Duodenal mucosa (tissue), 2 donors: Measurements from ENCODE around the gene UMOD.

Experiments used
- H3K27ac ChIP-seq: one replicate; pipeline ENCODE4 v1.7.0; 2013; ENCODE audit warnings: low read depth, low read length
- H3K27me3 ChIP-seq, 2 donors: one replicate each; pipeline ENCODE4 v1.7.0; 2013; ENCODE audit warnings: low read length in 2 of 2, control low read depth in 1 of 2; ENCODE audit not compliant: insufficient read depth in 2 of 2, control insufficient read depth in 1 of 2
- H3K36me3 ChIP-seq, 2 donors: one replicate each; pipeline ENCODE4 v1.7.0; 2013; ENCODE audit warnings: low read length in 2 of 2, control low read depth in 1 of 2; ENCODE audit not compliant: insufficient read depth in 2 of 2, control insufficient read depth in 1 of 2
- H3K4me1 ChIP-seq, 2 donors: one replicate each; pipeline ENCODE4 v1.7.0; 2013; ENCODE audit warnings: low read length in 2 of 2, control low read depth in 1 of 2; ENCODE audit not compliant: insufficient read depth in 2 of 2, control insufficient read depth in 1 of 2
- H3K4me3 ChIP-seq, 2 donors: one replicate each; pipeline ENCODE4 v1.7.0; 2013; ENCODE audit warnings: low read length in 2 of 2, low read depth in 1 of 2
- H3K9ac ChIP-seq, 2 donors: one replicate each; pipeline ENCODE4 v1.7.0; 2013; ENCODE audit warnings: low read length in 2 of 2, low read depth in 1 of 2
- H3K9me3 ChIP-seq, 2 donors: one replicate each; pipeline ENCODE4 v1.7.0; 2013; ENCODE audit warnings: low read length in 2 of 2, control low read depth in 1 of 2; ENCODE audit not compliant: control insufficient read depth in 1 of 2

Gene UMOD

DNA sequence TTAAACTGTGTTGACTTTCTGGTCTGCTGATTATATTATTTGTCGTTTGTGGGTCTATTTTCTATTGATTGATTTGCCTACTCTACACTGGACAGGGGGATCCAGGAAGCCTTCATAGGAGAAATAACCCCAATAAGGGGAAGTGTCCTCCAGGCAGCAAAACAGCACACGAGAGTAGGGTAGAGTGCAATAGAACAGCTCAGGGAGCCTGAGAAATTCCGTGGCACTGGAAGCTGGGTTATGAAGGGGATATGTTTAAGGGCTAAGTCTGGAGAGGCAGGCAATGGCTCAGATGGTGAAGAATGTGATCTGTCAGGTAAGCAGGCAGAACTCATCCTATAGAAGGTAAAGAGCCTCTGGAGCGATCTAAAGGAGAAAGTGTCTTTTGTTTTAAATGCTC lies 46.1 kb downstream of the UMOD start:
- H3K36me3 ChIP-seq: peaks cover 0 to 2% of the 10 kb centered on the region in 2 donors
- no peaks in the 10 kb centered on the region for H3K9me3 ChIP-seq
- H3K27ac ChIP-seq: no peak overlapping the region
- H3K4me3 ChIP-seq: no peak overlapping the region
- H3K27me3 ChIP-seq: peaks cover 0 to 3% of the 10 kb centered on the region in 2 donors
- no peak overlapping the region for H3K9ac ChIP-seq
- no peaks in the 10 kb centered on the region for H3K4me1 ChIP-seq

DNA sequence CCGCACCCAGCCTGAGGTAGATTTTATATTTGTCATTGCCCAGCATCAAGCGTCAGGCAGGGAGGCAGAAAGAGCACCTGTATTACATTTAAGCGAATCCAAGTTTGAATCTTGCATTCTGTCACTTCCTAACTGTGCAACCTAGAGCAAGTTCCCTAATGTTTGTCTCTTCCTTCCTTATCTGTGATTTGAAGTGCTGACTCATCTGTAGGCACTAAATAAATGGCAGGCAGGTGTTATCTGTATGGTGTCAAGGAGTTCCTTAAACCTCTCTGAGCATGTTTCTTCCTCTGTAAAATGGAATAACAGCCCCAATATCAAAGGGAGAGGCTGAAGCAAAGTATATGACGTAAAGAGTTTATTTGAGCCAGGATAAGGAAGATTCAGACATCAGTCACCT lies 49.5 kb downstream of the UMOD start:
- H3K4me3 ChIP-seq: no peak overlapping the region
- H3K36me3 ChIP-seq: no peaks in the 10 kb centered on the region
- H3K4me1 ChIP-seq: no peaks in the 10 kb centered on the region
- H3K27ac ChIP-seq: no peak overlapping the region
- H3K9me3 ChIP-seq: no peaks in the 10 kb centered on the region
- H3K27me3 ChIP-seq: peaks cover 0 to 3% of the 10 kb centered on the region in 2 donors
- no peak overlapping the region for H3K9ac ChIP-seq

GRCh38 chr16:20302389-20302788 lies 50.1 kb downstream of the UMOD start:
- Histone ChIP-seq H3K4me3 (no peak overlapping the region), H3K27ac (no peak overlapping the region), H3K4me1 (no peaks in the 10 kb centered on the region), H3K9ac (no peak overlapping the region), H3K9me3 (no peaks in the 10 kb centered on the region), H3K27me3 (peaks cover 0 to 1% of the 10 kb centered on the region in 2 donors), H3K36me3 (no peaks in the 10 kb centered on the region)

GRCh38 chr16:20301840-20302239 lies 50.7 kb downstream of the UMOD start:
- H3K27ac ChIP-seq: no peak overlapping the region
- H3K4me3 ChIP-seq: no peak overlapping the region
- H3K27me3 ChIP-seq: no peaks in the 10 kb centered on the region
- H3K9ac ChIP-seq: no peak overlapping the region
- no peaks in the 10 kb centered on the region for H3K36me3 ChIP-seq
- H3K4me1 ChIP-seq: no peaks in the 10 kb centered on the region
- H3K9me3 ChIP-seq: no peaks in the 10 kb centered on the region

GRCh38 chr16:20300312-20301097 lies 52.0 kb downstream of the UMOD start:
- H3K27me3 ChIP-seq: no peaks in the 10 kb centered on the region
- H3K4me1 ChIP-seq: no peaks in the 10 kb centered on the region
- H3K9ac ChIP-seq: no peak overlapping the region
- no peak overlapping the region for H3K4me3 ChIP-seq
- H3K9me3 ChIP-seq: no peaks in the 10 kb centered on the region
- H3K27ac ChIP-seq: no peak overlapping the region
- no peaks in the 10 kb centered on the region for H3K36me3 ChIP-seq

DNA sequence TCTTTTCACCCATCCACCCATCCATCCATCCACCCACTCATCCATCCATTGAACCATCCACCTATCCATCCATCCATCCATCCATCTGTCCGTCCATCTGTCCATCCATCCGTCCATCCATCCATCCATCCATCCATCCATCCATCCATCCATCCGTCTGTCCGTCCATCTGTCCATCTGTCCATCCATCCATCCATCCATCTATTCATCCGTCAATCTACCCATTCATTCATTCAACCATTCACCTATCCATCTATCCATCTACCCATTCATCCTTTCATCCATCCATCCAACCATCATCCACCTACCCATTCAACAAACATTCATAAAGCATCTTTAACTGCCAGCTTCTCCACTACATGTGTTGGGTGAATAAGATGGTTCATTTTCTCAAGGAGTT lies 54.1 kb downstream of the UMOD start:
- no peak overlapping the region for H3K27ac ChIP-seq
- H3K36me3 ChIP-seq: no peaks in the 10 kb centered on the region
- H3K4me3 ChIP-seq: no peak overlapping the region
- H3K4me1 ChIP-seq: no peaks in the 10 kb centered on the region
- no peak overlapping the region for H3K9ac ChIP-seq
- no peaks in the 10 kb centered on the region for H3K27me3 ChIP-seq
- no peaks in the 10 kb centered on the region for H3K9me3 ChIP-seq

DNA sequence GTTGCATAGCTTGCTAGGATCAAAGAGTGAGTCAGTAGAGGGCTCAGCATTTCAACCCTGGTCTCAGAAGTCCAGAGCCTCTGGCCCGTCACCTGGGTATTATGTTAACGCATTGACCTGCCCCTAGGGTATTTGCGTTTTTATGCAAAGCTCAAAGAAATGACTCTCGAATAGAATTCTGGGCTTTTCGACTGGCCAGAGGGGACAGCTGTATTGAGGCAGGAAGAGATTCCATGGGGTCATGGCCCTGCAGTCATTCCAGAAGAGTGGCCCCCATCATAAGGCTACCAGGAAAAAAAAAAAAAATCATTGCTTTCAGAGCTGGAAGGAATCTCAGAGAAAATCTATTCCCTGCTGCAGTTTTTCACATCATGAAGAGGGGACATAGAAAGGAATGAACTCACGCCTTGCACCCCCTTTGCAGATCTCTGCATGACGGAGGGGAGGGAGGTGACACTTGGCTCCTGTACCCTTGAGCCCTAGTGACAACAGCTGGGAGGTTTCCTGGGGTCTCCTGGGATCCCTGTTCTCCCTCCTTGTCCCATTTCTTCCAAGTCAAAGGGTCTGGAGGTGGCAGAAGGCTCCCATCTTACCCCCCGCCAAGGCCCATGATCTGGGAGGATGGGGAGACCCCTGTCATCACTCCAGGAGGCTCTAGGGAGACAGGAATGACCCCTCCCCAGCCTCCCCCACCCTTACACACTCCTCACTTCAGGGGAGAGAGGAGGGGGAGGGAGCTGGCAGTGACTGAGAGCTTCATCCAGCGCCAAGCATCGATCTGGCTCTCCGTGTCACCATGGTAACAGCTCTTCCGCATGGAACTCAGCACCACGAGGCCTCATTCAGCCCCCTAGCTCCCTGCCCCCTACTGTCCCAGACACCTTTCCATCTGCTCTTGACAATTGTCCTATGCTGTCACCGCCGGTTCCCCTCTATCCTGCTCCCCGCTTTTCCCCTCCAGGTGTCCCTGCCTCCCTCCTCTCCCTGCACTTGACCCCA lies 61.0 kb downstream of the UMOD start:
- Histone ChIP-seq H3K9ac (no peak overlapping the region), H3K27ac (no peak overlapping the region), H3K9me3 (no peaks in the 10 kb centered on the region), H3K36me3 (no peaks in the 10 kb centered on the region), H3K4me3 (no peak overlapping the region), H3K27me3 (no peaks in the 10 kb centered on the region), H3K4me1 (no peaks in the 10 kb centered on the region)

- no peaks in the 10 kb centered on the region for H3K9me3 ChIP-seq
- H3K9ac ChIP-seq: no peak overlapping the region
- no peak overlapping the region for H3K4me3 ChIP-seq
- no peaks in the 10 kb centered on the region for H3K27me3 ChIP-seq
- H3K4me1 ChIP-seq: no peaks in the 10 kb centered on the region
- no peaks in the 10 kb centered on the region for H3K36me3 ChIP-seq
- no peak overlapping the region for H3K27ac ChIP-seq
These were observed 62.9 kb downstream of the UMOD start for GRCh38 chr16:20289571-20289970.

DNA sequence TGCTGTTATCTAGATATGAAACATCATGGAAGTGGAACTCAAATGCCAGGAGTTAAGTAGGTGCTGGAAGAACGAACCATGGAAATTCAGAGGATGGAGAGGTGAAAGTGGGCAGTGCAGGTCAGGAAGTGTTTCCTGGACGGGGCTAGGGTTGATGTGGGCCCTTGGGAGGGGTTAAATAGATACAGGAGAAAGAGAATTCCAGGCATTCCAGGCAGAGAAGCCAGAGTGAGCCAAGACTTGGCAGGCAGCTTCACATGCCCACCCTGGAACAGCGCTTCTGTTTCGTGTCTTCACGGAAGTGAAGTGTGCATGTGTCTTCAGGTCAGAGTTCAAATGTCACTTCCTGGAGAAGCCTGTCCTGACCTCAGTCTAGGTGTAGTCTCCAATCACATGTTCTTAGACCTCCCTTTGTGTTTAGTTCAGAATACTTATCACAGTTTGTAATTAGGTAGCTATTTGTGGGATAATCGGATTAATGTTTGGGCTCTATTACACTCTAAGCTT lies 66.5 kb downstream of the UMOD start:
- H3K4me3 ChIP-seq: no peak overlapping the region
- H3K9me3 ChIP-seq: no peaks in the 10 kb centered on the region
- H3K36me3 ChIP-seq: no peaks in the 10 kb centered on the region
- H3K27me3 ChIP-seq: no peaks in the 10 kb centered on the region
- H3K9ac ChIP-seq: no peak overlapping the region
- H3K27ac ChIP-seq: no peak overlapping the region
- no peaks in the 10 kb centered on the region for H3K4me1 ChIP-seq
